Endothelial cell (in vitro differentiated cells): Measurements from ENCODE around the gene JAKMIP2. TPM values are rescaled to one million over a fixed set of nuclear protein-coding genes. Genes with fewer than 3 reads are reported as not detected.

Experiments used
- DNase-seq: peaks from one replicate; pipeline ENCODE4 v3.0.0; 2021; ENCODE audit warnings: low spot score
- H3K27ac Mint-ChIP-seq: one replicate; pipeline ENCODE4 v1.8.0; 2021; ENCODE audit warnings: mixed read lengths, inconsistent platforms; ENCODE audit not compliant: unreplicated experiment
- H3K27me3 Mint-ChIP-seq: one replicate; pipeline ENCODE4 v1.8.0; 2021; ENCODE audit warnings: mild to moderate bottlenecking, moderate library complexity, mixed read lengths, inconsistent platforms; ENCODE audit not compliant: unreplicated experiment
- H3K36me3 Mint-ChIP-seq: one replicate; pipeline ENCODE4 v1.8.0; 2021; ENCODE audit warnings: mild to moderate bottlenecking, low read depth, mixed read lengths, inconsistent platforms; ENCODE audit not compliant: unreplicated experiment
- H3K4me1 Mint-ChIP-seq: one replicate; pipeline ENCODE4 v1.8.0; 2021; ENCODE audit warnings: mild to moderate bottlenecking, mixed read lengths, inconsistent platforms; ENCODE audit not compliant: unreplicated experiment
- H3K4me3 Mint-ChIP-seq: one replicate; pipeline ENCODE4 v1.8.0; 2021; ENCODE audit warnings: mild to moderate bottlenecking, mixed read lengths, inconsistent platforms; ENCODE audit not compliant: unreplicated experiment
- H3K9me3 Mint-ChIP-seq: one replicate; pipeline ENCODE4 v1.8.0; 2021; ENCODE audit warnings: mixed read lengths, inconsistent platforms; ENCODE audit not compliant: unreplicated experiment
- CTCF ChIP-seq: fragments of 200-600 bp; sonication (generic); IDR thresholded peaks from one replicate; pipeline ENCODE4 v1.5.0; 2021; ENCODE audit warnings: antibody characterized with exemption; ENCODE audit not compliant: unreplicated experiment
- total RNA-seq: library from RNA; stranded (reverse); fragmentation: NEBNext Ultra II Directional; extraction: Animal tissue kit (Norgen Biotek cat#: 25700); gene quantifications from one replicate; pipeline ENCODE4 v1.2.1, GENCODE V29; 2021; ENCODE audit not compliant: unreplicated experiment

The JAKMIP2 gene
- total RNA-seq, 1 donor from 2014 or later = 4.3 TPM

- Mint-ChIP-seq H3K36me3 (no peaks in the 10 kb centered on the region), H3K9me3 (no peaks in the 10 kb centered on the region), H3K27me3 (no peaks in the 10 kb centered on the region), H3K4me3 (no peak overlapping the region), H3K4me1 (no peaks in the 10 kb centered on the region), H3K27ac (no peak overlapping the region)
- TF ChIP-seq CTCF = no peak
- no peak for DNase-seq
These were observed 137.3 kb downstream of the JAKMIP2 start for GRCh38 chr5:147645197-147645596.

GRCh38 chr5:147644460-147644859 lies 138.1 kb downstream of the JAKMIP2 start:
- no peak overlapping the region for H3K4me3 Mint-ChIP-seq
- H3K9me3 Mint-ChIP-seq = no peaks in the 10 kb centered on the region
- H3K36me3 Mint-ChIP-seq = no peaks in the 10 kb centered on the region
- DNase-seq = no peak
- H3K27ac Mint-ChIP-seq = no peak overlapping the region
- no peaks in the 10 kb centered on the region for H3K27me3 Mint-ChIP-seq
- TF ChIP-seq CTCF = no peak
- H3K4me1 Mint-ChIP-seq = no peaks in the 10 kb centered on the region

- H3K4me1 Mint-ChIP-seq = no peaks in the 10 kb centered on the region
- H3K27ac Mint-ChIP-seq = no peak overlapping the region
- no peak overlapping the region for H3K4me3 Mint-ChIP-seq
- H3K36me3 Mint-ChIP-seq = no peaks in the 10 kb centered on the region
- TF ChIP-seq CTCF = no peak
- no peak for DNase-seq
- H3K27me3 Mint-ChIP-seq = no peaks in the 10 kb centered on the region
- H3K9me3 Mint-ChIP-seq = no peaks in the 10 kb centered on the region
These were observed 139.4 kb downstream of the JAKMIP2 start for GRCh38 chr5:147643142-147643541.

- Mint-ChIP-seq H3K27ac (no peak overlapping the region), H3K4me1 (no peaks in the 10 kb centered on the region), H3K27me3 (no peaks in the 10 kb centered on the region), H3K4me3 (no peak overlapping the region), H3K36me3 (no peaks in the 10 kb centered on the region), H3K9me3 (no peaks in the 10 kb centered on the region)
- no peak for TF ChIP-seq CTCF
- no peak for DNase-seq
These were observed 139.9 kb downstream of the JAKMIP2 start for GRCh38 chr5:147642666-147643065.

GRCh38 chr5:147639321-147639720 lies 143.2 kb downstream of the JAKMIP2 start:
- no peak for TF ChIP-seq CTCF
- DNase-seq = no peak
- no peak overlapping the region for H3K4me3 Mint-ChIP-seq
- no peaks in the 10 kb centered on the region for H3K27me3 Mint-ChIP-seq
- H3K27ac Mint-ChIP-seq = no peak overlapping the region
- no peaks in the 10 kb centered on the region for H3K36me3 Mint-ChIP-seq
- no peaks in the 10 kb centered on the region for H3K9me3 Mint-ChIP-seq
- H3K4me1 Mint-ChIP-seq = no peaks in the 10 kb centered on the region
